ENCODE measurements around the gene RNF220.

Gene RNF220

DNA sequence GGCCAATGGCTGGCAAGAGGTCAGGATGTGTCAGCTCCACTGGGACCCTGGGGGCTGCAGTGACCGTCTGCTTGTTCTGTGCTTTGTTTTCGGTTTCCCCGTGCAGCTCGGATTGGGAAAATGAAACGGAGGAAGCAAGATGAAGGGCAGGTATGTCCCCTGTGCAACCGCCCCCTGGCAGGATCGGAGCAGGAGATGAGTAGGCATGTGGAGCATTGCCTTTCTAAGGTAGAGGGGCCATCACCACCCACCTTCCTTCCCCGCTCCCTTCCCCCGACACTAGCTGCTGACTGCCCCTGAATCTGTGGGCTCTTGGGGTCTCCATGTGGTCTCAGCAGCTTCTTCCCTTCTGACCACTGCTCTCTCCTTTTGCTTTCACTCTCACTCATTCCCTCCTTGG, 230.4 kb downstream of the RNF220 start:
- no peak for DNase-seq (ENCODE audit: low read depth, low spot score)

DNA sequence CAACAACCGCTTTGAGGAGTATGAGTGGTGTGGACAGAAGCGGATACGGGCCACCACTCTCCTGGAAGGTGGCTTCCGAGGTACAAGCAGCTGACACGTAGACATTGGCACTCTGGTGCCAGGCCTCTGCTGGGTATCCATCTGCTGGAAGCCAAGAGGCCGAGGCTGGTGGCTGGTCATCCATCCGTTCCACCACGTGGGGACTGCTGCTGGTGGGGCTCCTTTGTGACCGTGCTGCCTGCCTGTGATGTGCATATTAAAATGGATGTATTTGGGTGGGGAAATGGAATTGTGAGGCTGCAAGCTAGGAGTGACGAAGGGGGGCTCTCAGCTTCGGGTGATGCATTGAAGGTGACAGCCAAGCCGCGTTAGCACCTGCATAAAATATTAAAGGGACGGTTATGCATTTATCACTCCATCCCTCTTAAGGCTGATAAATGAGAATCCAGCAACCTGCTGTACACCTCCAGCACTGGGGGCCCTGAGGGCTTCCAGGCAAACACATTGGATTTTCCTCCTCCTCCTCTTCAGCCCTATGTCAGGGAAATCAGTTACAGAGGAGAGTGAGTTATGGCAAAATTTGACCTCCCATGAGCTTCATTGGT, 231.1 kb downstream of the RNF220 start:
- no peak for DNase-seq (ENCODE audit: low read depth, low spot score)

DNA sequence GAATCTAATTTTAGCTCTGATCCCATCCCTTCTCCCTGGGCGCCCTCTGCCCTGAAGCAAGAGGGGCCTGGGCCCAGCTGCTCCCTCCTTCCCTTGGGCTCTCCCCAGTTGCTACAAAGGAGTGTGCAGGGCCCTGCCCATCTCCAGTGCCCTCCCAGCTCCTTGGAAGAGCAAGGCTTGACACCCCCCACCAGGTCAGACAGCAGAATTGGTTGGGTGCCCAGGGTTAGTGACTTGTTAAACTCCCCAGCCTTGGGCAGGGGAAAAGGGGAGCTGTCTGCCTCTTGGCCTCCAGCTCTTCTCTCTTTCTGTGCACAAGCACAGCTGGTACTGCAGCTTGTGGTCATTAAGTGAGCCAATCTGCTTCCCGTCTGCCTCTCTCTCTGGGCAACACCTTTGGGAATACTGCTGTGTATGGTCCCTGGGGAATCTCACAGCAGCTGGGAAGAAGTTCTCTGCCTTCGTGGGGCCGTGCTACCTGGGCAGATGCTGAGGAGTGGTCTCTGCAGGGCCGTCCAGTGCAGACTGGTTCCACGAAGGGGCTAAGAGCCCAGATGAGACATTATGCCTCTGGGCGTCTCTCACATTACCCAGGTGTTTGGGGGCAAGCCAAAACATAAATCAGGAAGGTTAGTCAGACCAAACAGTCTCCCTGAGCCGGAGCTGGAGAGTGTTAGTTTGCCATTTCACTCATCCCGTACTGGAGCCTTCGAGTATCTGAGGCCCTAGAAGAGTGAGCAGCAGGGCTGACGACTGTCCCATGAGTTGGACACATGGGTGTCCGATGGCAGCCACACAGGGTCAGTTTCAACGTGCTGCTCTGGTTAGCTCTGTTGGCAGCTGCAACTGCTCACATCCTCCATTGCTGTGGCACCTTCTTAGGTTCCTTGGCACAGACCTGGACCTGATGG, 231.9 kb downstream of the RNF220 start:
- DNase-seq (ENCODE audit: low read depth, low spot score) = no peak

DNA sequence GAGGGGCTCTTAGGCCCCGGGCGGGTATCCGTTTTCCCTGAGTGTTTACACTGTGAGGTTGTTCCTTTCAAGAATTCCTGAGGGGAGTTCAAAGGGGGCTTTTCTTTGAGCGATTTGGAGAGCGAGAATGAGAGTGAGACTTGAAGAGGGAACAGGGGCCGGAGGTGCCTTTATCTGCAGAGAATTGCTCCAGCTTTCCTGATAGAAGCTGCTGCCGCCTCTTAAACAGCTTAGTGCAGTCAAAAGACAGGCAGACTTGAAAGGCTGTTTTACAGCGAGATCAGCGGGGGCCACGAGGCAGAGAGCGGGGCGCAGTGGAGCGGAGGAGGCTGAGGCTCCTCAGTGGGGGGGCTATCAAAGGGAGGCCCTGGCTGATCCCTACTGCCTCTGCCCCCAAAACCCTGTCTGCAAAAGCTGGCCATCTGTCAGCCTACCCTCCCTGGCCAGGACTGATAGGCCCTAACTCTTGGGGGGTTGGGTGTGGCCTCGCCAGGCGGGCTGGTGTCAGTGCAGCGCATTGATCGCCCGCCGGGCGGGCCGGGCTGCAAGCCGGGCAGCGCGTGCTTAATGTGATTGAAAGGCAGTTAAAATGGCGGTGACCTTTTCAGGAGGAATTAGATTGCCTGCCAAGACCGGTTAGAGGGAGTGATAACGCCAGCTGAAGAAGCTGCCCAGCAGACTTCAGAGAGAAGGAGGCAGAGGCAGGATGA, 232.8 kb downstream of the RNF220 start:
- no peak for DNase-seq (ENCODE audit: low read depth, low spot score)

DNA sequence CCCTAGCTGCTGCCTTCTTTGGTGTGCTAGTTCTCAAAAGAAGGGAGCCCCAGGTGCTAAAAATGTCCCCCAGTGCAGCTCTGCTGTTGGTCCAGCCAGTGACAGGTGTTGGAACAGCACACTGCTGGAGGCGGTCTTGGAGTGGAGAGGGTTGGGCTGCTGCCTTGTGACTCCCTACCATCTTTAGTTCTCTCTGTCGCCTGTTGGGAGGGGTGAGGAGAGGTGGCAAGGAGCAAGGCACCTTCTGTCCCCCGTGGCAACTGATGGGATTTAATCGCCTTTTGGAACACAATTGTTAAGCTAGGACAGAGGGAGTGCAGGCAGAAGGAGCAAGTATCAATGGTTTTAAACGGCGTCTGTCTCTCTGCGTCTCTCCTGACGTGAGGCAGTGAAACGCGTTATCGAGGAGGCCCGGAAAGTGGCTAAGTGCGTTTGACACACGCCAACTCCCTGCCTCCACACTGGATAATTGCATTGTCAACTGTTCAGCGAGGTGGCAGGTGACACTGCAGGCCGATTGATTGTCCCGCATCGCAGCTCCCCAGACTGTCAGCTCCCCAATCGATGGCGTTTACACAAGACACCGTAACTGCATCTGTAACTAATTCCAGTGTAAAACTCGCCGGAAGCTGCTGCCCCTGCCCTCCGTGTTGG, 235.3 kb downstream of the RNF220 start:
- peak; percentile 32 for DNase-seq (ENCODE audit: low read depth, low spot score)

DNA sequence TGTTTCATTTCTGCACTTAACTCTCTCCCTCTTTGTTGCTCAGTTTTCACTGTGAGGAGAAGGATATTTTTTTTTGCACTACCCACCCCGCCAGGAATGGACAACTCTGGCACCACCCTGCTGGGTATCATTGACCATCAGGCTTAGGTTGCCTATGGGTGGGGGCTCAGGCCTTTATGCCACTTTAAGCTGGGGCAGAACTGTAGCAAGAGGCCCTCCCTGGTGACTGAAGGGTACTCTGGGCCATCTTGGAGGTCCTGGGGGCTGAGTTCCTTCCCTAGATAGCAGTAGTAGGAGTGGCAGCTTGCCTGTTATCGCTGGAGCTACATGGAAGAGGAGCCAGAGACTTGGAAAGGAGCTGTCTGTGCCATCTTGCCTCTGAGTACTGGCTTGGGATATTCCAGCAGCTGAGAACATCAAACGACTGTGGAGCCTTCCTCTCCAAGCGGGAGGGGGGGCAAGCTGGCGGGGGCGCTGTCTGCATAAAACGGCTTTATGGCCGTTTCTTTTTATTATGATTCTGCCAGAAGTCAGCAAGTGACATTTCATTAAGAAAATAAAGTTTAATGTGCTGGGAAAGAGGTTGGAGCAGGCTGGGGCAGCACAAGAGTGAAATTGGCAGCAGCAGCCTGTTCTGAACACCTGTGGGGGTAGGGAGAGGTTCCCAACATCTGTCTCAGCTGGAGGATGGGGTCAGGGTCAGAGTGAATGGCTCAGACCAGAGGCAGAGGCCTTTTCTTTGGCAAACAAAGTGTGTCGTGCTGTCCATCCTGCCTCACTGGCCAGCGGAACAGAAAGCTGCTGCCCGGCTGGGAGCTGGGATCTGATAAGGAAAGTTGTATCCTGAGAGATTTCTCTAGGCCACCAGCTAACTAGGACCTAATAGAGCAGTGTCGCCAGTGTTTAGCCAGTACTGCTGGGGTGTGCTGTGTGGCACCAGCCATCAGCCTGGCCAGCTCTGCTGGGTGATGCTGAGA, 236.4 kb downstream of the RNF220 start:
- DNase-seq (ENCODE audit: low read depth, low spot score) = no peak

DNA sequence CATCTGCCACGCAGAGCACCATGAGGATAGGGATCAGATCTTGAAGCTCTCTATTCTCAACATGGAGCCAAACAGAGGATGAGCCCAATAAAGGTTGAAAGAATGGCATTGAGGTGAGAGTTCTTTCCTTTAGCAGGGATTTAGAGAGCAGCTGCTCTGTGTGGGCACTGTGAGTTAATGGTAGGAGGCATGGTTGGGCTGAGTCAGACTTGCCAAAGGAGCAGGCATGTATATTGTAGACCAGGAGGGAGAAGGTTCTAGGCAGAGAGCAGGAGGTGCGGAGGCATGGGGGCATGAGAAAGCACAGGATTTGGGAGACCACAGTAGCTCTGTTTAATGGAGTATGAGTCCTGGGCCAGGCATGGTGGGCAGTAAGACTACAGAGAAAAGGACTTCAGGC, 237.2 kb downstream of the RNF220 start:
- no peak for DNase-seq (ENCODE audit: low read depth, low spot score)

DNA sequence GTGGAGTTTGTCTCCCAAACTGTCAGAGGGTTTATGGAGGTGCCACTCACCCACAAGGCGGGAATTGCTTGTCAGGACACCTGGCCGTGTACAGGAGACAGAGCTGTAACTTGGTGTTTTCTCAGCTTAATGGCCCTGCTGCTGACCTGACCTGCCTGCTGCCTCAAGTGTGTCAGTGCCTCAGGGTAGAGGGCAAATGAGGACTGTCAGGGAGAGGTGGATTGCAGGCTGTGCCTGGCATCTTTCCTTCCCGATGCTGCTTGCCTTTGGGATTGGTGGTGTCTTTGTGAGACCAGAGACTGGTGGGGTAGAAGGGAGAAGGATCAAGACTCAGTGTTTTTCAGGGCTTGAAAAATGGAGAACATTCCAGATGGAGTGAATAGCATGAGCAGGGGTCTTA, 237.9 kb downstream of the RNF220 start:
- DNase-seq (ENCODE audit: low read depth, low spot score) = no peak

DNA sequence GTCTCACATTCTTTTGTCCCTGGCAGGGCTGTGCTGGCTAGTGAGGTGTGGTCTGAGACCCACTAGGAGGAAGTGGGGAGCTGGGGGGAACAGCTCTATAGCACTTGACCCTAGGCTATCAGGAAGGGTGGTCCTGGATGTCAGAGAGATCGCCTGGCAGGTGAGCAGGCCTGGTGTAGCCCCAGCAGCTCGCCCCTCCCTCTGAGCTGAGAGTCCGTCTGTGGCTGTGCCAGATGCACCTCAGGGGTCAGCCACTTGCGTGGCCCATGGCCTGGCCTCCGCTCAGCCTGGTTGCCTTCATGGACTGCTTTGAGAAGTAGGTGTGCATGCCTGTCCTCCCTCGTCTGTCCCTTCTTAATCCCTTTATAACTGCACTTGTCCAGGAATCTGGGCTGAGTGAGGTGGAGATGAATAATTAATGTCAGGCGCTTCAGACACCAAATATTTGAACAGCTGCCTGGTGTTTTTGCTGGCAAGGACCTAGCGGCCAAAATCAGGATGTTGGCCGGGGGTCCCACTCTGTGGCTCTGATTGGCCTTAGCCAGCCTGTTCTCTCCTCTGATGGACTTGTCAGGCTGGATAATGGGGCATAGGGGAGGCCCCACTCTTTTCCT, 238.8 kb downstream of the RNF220 start:
- DNase-seq (ENCODE audit: low read depth, low spot score) = no peak

DNA sequence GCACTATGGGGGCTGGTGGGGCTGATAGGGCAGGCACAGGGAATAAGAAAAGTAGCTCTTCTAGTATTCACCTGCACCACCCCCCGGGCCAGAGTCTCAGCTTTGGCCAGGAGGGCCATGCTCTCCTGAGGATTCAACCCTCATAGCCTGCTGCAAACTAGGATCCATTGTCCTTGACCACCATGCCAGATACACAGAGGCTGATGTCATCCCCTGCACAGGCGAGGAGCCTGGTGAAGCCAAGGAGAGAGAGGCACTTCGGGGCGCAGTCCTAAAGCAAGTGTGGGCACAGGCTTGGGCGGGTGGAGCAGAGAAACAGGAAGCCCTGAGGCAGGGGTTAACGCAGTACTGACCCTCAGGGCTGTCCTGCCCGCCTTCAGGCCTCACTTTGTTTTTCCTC, 239.8 kb downstream of the RNF220 start:
- DNase-seq (ENCODE audit: low read depth, low spot score) = no peak

DNA sequence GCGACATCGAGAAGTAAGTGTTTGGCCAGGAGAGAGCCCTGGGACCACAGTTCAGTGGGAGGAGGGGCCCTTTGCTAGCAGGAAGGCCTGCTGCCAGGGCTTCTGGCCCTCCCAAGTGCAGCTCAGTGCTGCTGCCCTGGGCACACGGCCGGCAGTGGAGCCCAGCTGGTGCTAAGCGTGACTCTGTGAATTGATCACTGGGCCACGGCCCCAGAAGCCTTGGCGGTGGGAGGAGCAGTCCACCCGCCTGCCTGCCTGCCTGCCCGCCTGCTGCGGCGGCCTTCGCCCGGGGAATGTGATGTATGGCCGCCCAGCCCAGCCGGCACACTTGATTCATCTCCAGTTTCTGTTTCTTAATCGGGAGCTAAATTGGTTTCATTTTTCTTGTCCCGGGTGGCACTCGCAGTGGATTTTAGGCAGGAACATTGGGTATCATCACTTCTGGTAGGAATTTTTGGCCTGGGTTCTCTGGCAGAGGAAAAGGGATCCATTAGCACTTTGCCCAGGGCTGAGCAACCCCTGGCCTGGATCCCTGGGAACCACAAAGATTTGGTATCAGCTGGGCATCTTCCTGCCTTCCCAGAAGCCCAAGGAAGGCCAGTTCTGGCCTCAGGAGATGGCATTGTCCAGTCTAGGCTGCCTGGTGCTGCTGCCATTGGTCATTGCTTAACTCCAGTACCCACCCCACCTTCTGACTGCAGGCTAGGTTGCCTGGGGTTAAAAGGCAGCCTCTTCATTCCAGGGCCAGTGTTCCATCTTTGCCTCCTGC, 240.6 kb downstream of the RNF220 start:
- no peak for DNase-seq (ENCODE audit: low read depth, low spot score)

DNA sequence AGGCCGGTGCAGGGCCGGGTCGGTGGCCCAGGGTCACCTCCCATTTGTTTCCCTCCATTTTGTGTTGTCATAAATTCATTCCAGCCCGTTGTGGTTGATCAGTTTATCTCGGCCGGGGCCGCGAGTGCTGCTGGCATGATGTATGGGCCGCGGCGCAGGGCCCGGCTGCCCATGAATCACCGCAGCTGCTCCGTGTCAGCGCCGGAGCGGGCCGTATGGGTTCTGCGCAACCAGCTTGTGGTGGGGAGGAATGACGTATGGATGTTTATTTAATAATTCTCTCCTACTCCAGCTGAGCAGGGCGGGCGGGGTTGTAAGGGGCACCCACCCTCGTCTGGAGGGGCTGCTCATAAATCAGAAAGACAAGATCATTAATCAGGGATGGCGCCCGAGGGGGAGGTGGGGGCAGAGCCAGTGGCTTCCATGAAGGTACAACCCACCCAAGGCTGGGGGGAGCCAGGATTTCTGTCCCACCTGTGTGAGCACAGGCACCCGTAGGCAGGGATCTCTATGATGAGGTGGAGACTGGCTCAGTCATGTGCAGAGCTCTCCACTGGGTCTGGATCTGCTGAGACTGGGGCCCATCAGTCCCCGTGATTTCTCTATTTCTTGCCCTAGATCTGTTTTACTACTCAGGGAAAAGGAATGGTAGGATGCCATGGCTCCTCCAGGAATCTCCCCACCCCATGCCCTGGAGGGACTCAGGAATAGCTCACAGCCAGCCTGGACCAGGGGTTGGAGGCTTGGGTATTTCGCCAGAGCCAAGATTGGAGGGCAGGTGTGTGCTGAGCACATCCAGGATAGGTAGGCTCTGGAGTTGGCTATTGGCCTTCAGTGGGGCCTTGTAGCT, 241.4 kb downstream of the RNF220 start:
- DNase-seq (ENCODE audit: low read depth, low spot score) = no peak

DNA sequence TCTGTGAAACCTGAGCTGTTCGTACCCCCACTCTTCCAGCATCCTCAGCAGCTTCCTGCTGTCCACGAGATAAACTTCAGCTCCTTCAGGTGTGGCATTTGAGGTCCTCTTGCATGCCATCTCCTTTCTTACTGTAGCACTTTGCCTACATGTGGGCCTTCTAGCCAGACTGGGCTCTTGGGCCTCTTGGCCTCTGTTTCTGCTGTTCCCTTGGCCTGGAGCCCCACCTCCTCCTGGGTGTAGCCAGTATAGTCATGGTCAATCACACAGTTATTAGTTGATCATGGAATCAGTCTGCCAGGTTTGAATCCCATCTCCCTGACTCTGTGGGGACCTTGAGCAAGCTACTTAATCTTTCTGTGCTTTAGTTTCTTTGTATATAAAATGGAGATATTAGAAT, 242.8 kb downstream of the RNF220 start:
- no peak for DNase-seq (ENCODE audit: low read depth, low spot score)

DNA sequence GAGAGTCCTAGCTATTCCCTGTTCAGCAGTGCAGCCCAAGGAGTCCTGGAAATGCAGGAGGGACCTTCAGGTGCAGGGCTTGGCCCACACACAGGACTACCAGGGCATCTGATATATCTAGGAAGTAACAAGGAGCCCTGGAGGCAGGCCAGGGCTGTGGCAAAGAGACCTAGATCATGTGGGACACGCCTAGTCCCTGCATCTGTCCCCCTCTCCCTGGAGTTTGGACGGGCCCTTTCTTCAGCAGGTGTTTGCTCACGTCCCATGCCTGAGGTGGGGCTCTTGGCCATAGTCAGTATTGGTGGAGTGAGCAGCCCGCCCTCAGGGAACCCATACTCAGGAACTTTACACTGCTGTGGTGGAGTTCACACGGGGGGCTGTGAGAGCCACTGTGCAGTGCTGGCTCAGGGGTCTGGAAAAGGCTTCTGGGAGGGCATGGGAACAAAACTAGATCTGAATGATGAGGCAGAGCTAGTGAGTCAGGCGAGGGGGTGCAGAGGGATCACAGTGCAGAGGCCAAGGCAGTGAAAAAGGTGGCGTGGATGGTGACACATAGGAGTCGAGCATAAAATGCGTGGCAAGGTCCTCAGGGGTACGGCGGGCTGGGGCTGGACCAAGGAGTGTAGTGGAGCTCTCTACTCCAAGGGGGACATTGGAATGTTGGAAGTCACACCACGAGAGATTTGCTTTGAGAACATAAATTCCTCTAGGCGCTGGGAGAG, 243.6 kb downstream of the RNF220 start:
- no peak for DNase-seq (ENCODE audit: low read depth, low spot score)

DNA sequence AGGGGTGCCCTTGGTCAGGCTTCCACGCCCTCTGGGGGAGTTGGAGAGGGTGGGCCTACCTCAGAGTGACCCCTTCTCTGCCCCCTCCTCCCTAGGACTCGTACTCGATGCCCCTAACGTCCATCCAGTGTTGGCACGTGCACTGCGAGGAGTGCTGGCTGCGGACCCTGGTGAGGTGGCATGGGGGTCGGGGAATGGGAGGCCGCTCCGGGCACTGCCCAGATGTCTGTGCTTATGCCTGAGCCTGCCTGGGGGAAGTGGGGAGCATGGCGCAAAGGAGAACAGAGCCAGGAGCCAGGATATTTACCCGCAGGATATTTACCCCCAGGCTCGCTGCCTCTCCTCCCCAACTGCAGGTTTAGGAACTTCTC, 244.7 kb downstream of the RNF220 start:
- DNase-seq (ENCODE audit: low read depth, low spot score) = no peak

DNA sequence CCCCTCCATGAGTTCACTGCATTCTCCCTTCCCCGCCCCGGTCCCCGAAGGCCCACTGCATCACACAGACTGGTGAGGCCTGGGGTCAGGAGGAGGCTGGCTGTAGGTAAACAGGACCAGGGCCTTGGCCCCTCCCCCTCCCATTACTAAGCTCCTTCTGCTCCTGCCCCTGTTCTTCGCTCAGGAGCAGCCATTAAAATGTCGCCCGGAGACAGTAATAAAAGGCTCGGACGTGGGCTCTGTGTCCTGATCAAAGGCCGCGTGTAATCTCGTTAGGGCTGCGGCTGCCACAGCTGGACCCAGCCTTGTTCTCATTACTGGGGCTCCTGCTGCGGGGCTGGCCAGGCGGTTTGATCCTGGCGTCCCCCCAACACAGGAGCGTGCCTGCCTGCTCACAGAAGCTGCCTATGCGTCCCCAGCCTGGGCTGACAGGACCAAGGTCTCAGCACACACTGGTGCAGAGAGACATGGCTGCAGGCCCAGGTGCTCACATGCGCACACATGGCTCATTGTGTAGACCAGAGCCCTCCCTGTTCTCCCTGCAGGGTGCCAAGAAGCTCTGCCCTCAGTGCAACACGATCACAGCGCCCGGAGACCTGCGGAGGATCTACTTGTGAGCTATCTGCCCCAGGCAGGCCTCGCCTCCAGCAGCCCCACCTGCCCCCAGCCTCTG, 245.2 kb downstream of the RNF220 start:
- peak; percentile 85 for DNase-seq (ENCODE audit: low read depth, low spot score)

DNA sequence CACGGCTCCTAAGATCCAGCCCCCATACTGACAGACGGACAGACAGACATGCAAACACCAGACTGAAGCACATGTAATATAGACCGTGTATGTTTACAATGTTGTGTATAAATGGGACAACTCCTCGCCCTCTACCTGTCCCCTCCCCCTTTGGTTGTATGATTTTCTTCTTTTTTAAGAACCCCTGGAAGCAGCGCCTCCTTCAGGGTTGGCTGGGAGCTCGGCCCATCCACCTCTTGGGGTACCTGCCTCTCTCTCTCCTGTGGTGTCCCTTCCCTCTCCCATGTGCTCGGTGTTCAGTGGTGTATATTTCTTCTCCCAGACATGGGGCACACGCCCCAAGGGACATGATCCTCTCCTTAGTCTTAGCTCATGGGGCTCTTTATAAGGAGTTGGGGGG, 246.0 kb downstream of the RNF220 start:
- no peak for DNase-seq (ENCODE audit: low read depth, low spot score)
